Liver (tissue), 9 donors: Measurements from ENCODE around the gene BRD3. TPM values are rescaled to one million over a fixed set of nuclear protein-coding genes. Genes with fewer than 3 reads are reported as not detected.

Experiments used
- DNase-seq: peaks from one replicate; pipeline ENCODE4 v3.0.0-alpha.2; 2017; ENCODE audit warnings: low spot score
- H3K27ac ChIP-seq, 2 donors: one replicate each; pipeline ENCODE4 v1.7.0; 2013; ENCODE audit warnings: inconsistent platforms in 2 of 2, low read length in 2 of 2, control low read depth in 1 of 2, low read depth in 1 of 2, mild to moderate bottlenecking in 1 of 2
- H3K27me3 ChIP-seq, 4 donors: one replicate each; pipeline versions ENCODE4 v1.6.1 to v1.7.0; 2013; ENCODE audit warnings: low read length in 3 of 4, inconsistent platforms in 1 of 4, mild to moderate bottlenecking in 1 of 4, moderate library complexity in 1 of 4; ENCODE audit not compliant: control insufficient read depth in 4 of 4, insufficient read depth in 4 of 4
- H3K36me3 ChIP-seq, 4 donors: one replicate each; pipeline versions ENCODE4 v1.6.1 to v1.7.0; 2013; ENCODE audit warnings: low read length in 3 of 4, mild to moderate bottlenecking in 3 of 4, low read depth in 1 of 4, moderate library complexity in 1 of 4; ENCODE audit not compliant: control insufficient read depth in 4 of 4, insufficient read depth in 3 of 4
- H3K4me1 ChIP-seq, 4 donors: one replicate each; pipeline versions ENCODE4 v1.6.1 to v1.7.0; 2013; ENCODE audit warnings: low read length in 3 of 4, mild to moderate bottlenecking in 3 of 4, moderate library complexity in 1 of 4; ENCODE audit not compliant: control insufficient read depth in 4 of 4, insufficient read depth in 4 of 4
- H3K4me3 ChIP-seq, 3 donors: one replicate each; pipeline versions ENCODE4 v1.6.1 to v1.7.0; 2013; ENCODE audit warnings: low read length in 3 of 3, control low read depth in 1 of 3, low read depth in 1 of 3, mild to moderate bottlenecking in 1 of 3
- H3K9ac ChIP-seq, 2 donors: one replicate each; pipeline ENCODE4 v1.7.0; 2013; ENCODE audit warnings: low read length in 2 of 2, mild to moderate bottlenecking in 2 of 2, moderate library complexity in 2 of 2, control low read depth in 1 of 2, low read depth in 1 of 2
- H3K9me3 ChIP-seq, 4 donors: one replicate each; pipeline versions ENCODE4 v1.6.1 to v1.7.0; 2013; ENCODE audit warnings: low read length in 3 of 4; ENCODE audit not compliant: control insufficient read depth in 4 of 4
- ATF3 ChIP-seq: IDR thresholded peaks from 2 replicates; pipeline ENCODE4 v1.6.1; 2016; ENCODE audit warnings: antibody characterized with exemption
- EGR1 ChIP-seq, 2 donors: IDR thresholded peaks; 2 replicates each; pipeline ENCODE4 v1.6.1; 2016 to 2018; ENCODE audit warnings: antibody characterized with exemption in 2 of 2, low read depth in 2 of 2
- FOXA1 ChIP-seq: IDR thresholded peaks from 2 replicates; pipeline ENCODE4 v1.6.1; 2016; ENCODE audit warnings: antibody characterized with exemption
- FOXA2 ChIP-seq: IDR thresholded peaks from 2 replicates; pipeline ENCODE4 v1.6.1; 2016; ENCODE audit warnings: antibody characterized with exemption
- GABPA ChIP-seq, 2 donors: IDR thresholded peaks in 1 of 2; conservative IDR thresholded peaks in 1 of 2; 2 replicates each; pipeline ENCODE4 v1.6.1; 2016; ENCODE audit warnings: antibody characterized with exemption in 2 of 2, mild to moderate bottlenecking in 1 of 2, moderate library complexity in 1 of 2
- HNF4G ChIP-seq: IDR thresholded peaks from 2 replicates; pipeline ENCODE4 v1.6.1; 2016; ENCODE audit warnings: antibody characterized with exemption
- JUND ChIP-seq, 2 donors: IDR thresholded peaks; 2 replicates each; pipeline ENCODE4 v1.6.1; 2016; ENCODE audit warnings: antibody characterized with exemption in 2 of 2
- MAX ChIP-seq: IDR thresholded peaks from 2 replicates; pipeline ENCODE4 v1.6.1; 2016; ENCODE audit warnings: antibody characterized with exemption
- NR2F2 ChIP-seq: IDR thresholded peaks from 2 replicates; pipeline ENCODE4 v1.6.1; 2016; ENCODE audit warnings: antibody characterized with exemption
- RAD21 ChIP-seq, 2 donors: IDR thresholded peaks; 2 replicates each; pipeline ENCODE4 v1.6.1; 2016; ENCODE audit warnings: antibody characterized with exemption in 2 of 2, mild to moderate bottlenecking in 2 of 2
- RXRA ChIP-seq, 2 donors: IDR thresholded peaks; 2 replicates each; pipeline ENCODE4 v1.6.1; 2017 to 2018; ENCODE audit warnings: antibody characterized with exemption in 2 of 2, mild to moderate bottlenecking in 1 of 2
- SP1 ChIP-seq: IDR thresholded peaks from 2 replicates; pipeline ENCODE4 v1.6.1; 2018; ENCODE audit warnings: antibody characterized with exemption, mild to moderate bottlenecking
- TAF1 ChIP-seq: conservative IDR thresholded peaks from 2 replicates; pipeline ENCODE4 v1.6.1; 2016; ENCODE audit warnings: antibody characterized with exemption, mild to moderate bottlenecking
- YY1 ChIP-seq: IDR thresholded peaks from 2 replicates; pipeline ENCODE4 v1.6.1; 2016; ENCODE audit warnings: antibody characterized with exemption, mild to moderate bottlenecking
- WGBS: extraction: QIAGEN DNeasy Blood & Tissue Kit; methylation state at CpG from one replicate; pipeline ENCODE4 v1.1.7; 2013; 5-methylcytosine and 5-hydroxymethylcytosine counted together
- polyA plus RNA-seq, 2 donors: library from polyadenylated mRNA; stranded (reverse) in 1 of 2; unstranded in 1 of 2; fragments of 200-250 nt in 1 of 2; fragments of >200 nt in 1 of 2; fragmentation: Nextera tagmentation in 1 of 2; extraction: Ambion mirVana in 1 of 2; gene quantifications; one replicate each; pipeline versions ENCODE4 v1.2.1 to v1.2.3, GENCODE V29; 2013 to 2015
- total RNA-seq, 2 donors: library from RNA; depleted of rRNA; stranded (reverse); fragments of >200 nt; gene quantifications; one replicate each; pipeline ENCODE4 v1.2.3, GENCODE V29; 2014
- TF ChIP-seq, protein P1 (sequence below): IDR thresholded peaks from 2 replicates; pipeline ENCODE4 v1.6.1; 2016; ENCODE audit warnings: antibody characterized with exemption, mild to moderate bottlenecking
- TF ChIP-seq, protein P2 (sequence below): fragments of 150-350 bp; IDR thresholded peaks from 2 replicates; pipeline ENCODE4 v1.5.1; 2017; ENCODE audit warnings: improper control_type of control experiment, low read depth, low read length; ENCODE audit not compliant: missing input control
- TF ChIP-seq, protein P3 (sequence below): IDR thresholded peaks from 2 replicates; pipeline ENCODE4 v1.6.1; 2016; ENCODE audit warnings: antibody characterized with exemption
- donor health status: healthy.
- donor health status: healthy.
- donor health status: healthy.
- donor health status: healthy.
- donor health status: healthy.

BRD3 gene
- total and polyA plus RNA-seq, 4 donors = 7.2 to 17.7 (median 12.7) TPM

DNA sequence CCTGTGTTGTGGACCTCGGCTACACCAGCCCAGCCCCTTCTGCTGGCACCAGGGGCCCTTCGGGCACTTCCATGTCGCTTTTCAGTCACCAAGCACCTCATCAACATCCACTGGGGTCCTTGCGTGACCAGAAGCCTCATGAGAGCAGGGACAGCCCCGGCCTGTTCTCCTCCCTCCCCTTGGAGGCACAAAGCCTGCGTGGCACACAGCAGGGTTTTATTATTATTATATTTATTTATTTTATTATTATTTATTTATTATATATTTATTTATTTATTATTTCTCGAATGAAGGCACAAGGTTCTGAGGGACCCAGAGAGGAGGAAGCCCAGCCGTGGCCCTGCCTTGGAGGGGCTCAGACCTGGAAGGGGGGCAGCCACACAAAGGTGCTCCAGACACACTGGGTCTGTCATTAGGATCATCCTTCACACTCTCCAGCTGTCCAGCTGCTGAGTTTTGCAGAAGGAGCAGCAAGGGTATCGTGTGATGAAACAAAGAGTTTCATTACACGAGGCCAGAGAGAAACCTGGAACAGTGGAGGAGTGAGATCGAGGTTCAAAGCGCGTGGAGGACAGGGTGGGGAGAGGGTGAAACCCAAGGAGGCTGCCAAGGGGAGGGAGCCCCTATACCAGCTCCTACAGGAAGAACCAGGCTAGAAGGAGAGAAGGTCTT lies 80.9 kb downstream of the BRD3 start:
- Histone ChIP-seq H3K27ac (no peak overlapping the region), H3K36me3 (peaks cover 0 to 3% (median under 1%) of the 10 kb centered on the region in 4 donors), H3K9ac (no peak overlapping the region), H3K9me3 (no peaks in the 10 kb centered on the region), H3K4me1 (peaks cover 10 to 31% (median 14%) of the 10 kb centered on the region in 4 donors), H3K4me3 (no peak overlapping the region), H3K27me3 (no peaks in the 10 kb centered on the region)
- TF ChIP-seq YY1 (no peak), FOXA1 (no peak), RAD21 (IDR thresholded peaks at IDR 0.05) (no peak), GABPA (IDR thresholded peaks at IDR 0.05 in 1 of 2, conservative IDR thresholded peaks at IDR 0.05 in 1 of 2) (no peak), RXRA (IDR thresholded peaks at IDR 0.05) (no peak), FOXA2 (no peak), MAX (no peak), JUND (IDR thresholded peaks at IDR 0.05) (no peak), ATF3 (no peak), NR2F2 (no peak), HNF4G (no peak)
- TF ChIP-seq, protein P1, sequence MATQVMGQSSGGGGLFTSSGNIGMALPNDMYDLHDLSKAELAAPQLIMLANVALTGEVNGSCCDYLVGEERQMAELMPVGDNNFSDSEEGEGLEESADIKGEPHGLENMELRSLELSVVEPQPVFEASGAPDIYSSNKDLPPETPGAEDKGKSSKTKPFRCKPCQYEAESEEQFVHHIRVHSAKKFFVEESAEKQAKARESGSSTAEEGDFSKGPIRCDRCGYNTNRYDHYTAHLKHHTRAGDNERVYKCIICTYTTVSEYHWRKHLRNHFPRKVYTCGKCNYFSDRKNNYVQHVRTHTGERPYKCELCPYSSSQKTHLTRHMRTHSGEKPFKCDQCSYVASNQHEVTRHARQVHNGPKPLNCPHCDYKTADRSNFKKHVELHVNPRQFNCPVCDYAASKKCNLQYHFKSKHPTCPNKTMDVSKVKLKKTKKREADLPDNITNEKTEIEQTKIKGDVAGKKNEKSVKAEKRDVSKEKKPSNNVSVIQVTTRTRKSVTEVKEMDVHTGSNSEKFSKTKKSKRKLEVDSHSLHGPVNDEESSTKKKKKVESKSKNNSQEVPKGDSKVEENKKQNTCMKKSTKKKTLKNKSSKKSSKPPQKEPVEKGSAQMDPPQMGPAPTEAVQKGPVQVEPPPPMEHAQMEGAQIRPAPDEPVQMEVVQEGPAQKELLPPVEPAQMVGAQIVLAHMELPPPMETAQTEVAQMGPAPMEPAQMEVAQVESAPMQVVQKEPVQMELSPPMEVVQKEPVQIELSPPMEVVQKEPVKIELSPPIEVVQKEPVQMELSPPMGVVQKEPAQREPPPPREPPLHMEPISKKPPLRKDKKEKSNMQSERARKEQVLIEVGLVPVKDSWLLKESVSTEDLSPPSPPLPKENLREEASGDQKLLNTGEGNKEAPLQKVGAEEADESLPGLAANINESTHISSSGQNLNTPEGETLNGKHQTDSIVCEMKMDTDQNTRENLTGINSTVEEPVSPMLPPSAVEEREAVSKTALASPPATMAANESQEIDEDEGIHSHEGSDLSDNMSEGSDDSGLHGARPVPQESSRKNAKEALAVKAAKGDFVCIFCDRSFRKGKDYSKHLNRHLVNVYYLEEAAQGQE = no peak
- TF ChIP-seq, protein P2, sequence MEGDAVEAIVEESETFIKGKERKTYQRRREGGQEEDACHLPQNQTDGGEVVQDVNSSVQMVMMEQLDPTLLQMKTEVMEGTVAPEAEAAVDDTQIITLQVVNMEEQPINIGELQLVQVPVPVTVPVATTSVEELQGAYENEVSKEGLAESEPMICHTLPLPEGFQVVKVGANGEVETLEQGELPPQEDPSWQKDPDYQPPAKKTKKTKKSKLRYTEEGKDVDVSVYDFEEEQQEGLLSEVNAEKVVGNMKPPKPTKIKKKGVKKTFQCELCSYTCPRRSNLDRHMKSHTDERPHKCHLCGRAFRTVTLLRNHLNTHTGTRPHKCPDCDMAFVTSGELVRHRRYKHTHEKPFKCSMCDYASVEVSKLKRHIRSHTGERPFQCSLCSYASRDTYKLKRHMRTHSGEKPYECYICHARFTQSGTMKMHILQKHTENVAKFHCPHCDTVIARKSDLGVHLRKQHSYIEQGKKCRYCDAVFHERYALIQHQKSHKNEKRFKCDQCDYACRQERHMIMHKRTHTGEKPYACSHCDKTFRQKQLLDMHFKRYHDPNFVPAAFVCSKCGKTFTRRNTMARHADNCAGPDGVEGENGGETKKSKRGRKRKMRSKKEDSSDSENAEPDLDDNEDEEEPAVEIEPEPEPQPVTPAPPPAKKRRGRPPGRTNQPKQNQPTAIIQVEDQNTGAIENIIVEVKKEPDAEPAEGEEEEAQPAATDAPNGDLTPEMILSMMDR = no peak
- 87% methylated on average over 13 of the region's 13 CpGs for WGBS
- no peak for DNase-seq

- Histone ChIP-seq H3K4me3 (no peak overlapping the region), H3K36me3 (peaks cover 0 to 3% (median under 1%) of the 10 kb centered on the region in 4 donors), H3K27me3 (no peaks in the 10 kb centered on the region), H3K4me1 (peaks cover 10 to 35% (median 19%) of the 10 kb centered on the region in 4 donors), H3K27ac (no peak overlapping the region), H3K9me3 (no peaks in the 10 kb centered on the region), H3K9ac (no peak overlapping the region)
- 86% methylated on average over 6 of the region's 6 CpGs for WGBS
- TF ChIP-seq, protein P3, sequence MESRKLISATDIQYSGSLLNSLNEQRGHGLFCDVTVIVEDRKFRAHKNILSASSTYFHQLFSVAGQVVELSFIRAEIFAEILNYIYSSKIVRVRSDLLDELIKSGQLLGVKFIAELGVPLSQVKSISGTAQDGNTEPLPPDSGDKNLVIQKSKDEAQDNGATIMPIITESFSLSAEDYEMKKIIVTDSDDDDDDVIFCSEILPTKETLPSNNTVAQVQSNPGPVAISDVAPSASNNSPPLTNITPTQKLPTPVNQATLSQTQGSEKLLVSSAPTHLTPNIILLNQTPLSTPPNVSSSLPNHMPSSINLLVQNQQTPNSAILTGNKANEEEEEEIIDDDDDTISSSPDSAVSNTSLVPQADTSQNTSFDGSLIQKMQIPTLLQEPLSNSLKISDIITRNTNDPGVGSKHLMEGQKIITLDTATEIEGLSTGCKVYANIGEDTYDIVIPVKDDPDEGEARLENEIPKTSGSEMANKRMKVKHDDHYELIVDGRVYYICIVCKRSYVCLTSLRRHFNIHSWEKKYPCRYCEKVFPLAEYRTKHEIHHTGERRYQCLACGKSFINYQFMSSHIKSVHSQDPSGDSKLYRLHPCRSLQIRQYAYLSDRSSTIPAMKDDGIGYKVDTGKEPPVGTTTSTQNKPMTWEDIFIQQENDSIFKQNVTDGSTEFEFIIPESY = no peak
- no peak for TF ChIP-seq EGR1 (IDR thresholded peaks at IDR 0.05; ENCODE audit: low read depth in 2 of 2)
- no peak for TF ChIP-seq HNF4G
- TF ChIP-seq ATF3 = no peak
- TF ChIP-seq FOXA2 = no peak
- no peak for TF ChIP-seq RXRA (IDR thresholded peaks at IDR 0.05)
- TF ChIP-seq RAD21 (IDR thresholded peaks at IDR 0.05) = no peak
- no peak for TF ChIP-seq NR2F2
- TF ChIP-seq, protein P1 = no peak
- no peak for TF ChIP-seq TAF1
- no peak for TF ChIP-seq FOXA1
- no peak for TF ChIP-seq SP1
- DNase-seq = no peak
Observed at GRCh38 chr9:133986061-133986460, 81.8 kb downstream of the BRD3 start.
